HG02885 (cell line): ENCODE results near the gene SPCS3.
A peak's percentile ranks its signal among the peaks of the same experiment; 100 is the strongest.
"Not testable (repeated sequence)": the region's sequence is repeated elsewhere in the genome, so short reads cannot be mapped to it uniquely, and the experiment has no call there.

ENCODE experiments used
- ATAC-seq: cut with Tn5 transposase; IDR thresholded peaks from one replicate; pipeline ENCODE4 v1.9.1; 2021; ENCODE audit warnings: mild to moderate bottlenecking; ENCODE audit not compliant: unreplicated experiment, poor library complexity

Gene SPCS3

DNA sequence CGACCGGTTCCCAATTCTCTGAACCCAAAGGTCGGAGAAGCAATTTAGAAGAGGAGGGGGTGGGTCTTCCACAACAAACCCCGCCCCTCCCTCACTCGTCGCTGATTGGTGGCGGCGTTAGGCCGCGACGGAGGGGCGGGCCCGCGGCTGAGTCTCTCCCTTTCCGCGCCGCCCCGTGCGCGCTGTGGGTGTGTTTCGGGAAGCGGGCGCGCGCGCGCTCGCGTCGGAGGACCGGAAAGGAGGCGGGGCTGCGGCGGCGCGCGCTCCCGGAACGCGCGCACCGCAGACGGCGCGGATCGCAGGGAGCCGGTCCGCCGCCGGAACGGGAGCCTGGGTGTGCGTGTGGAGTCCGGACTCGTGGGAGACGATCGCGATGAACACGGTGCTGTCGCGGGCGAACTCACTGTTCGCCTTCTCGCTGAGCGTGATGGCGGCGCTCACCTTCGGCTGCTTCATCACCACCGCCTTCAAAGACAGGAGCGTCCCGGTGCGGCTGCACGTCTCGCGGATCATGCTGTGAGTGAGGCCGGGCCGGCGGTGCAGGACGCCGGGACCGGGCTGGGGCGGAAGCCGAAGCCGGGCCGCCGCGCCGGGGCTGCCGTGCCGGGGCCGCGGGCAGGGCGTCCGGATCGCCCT is at the start of gene SPCS3:
SPCS3 (plus strand) TSS at position 263 of the 636 bp plus-strand sequence; CDS start at position 374, 111 bp downstream.
- peak; percentile 90 for ATAC-seq

DNA sequence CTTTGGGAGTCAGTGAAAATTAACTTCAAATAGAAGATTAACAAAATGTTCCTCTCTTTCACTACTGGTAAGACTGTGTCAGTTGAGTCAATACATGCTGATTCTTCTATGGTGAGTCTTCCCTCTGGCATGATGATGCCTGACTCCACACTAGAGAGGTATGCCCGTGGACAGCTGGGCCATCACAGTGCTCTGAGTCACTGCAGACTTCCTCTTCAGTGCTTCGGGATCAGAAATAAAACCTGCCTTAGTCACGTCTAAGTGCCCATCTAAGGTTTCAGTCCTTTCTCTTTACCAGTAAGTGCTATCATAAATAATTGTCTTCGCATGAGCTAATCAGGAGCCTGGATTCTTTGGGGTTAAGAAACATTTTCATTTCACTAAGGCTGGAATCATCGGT is 49.1 kb upstream of the SPCS3 start:
- no peak for ATAC-seq

DNA sequence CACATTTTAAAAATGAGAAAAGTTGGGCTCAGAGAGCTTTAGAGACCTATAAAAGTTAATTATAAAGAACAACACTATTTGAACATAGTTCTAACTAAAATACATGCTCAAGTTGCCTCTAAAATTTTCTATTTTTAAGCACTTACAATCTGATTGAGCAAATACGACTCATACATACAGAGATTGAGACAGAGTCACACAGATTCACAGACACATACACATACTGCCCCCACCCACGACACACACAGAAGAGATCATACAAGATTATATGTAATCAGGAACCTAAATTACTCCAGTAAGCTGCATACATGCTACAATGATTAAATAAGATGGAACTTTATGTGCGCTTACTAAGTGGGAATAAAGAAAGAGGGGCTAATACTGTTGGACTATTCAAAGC is 48.0 kb upstream of the SPCS3 start:
- no peak for ATAC-seq

DNA sequence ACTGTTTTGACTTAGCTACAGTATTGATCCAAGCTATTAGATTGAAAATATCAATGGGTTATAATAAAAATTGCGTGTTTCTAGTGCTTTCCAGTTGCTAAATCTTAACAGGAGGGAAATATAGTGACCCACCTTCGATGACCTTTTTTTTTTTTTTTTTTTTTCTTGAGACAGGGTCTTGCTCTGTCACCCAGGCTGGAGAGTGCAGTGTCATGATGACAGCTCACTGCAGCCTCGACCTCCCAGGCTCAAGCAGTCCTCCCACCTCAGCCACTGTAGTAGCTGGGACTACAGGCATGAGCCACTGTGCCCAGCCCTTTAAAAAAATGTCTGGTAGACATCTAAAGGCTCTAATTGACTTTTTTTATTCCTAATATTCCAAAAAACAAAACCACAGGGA is 47.0 kb upstream of the SPCS3 start:
- no peak for ATAC-seq

DNA sequence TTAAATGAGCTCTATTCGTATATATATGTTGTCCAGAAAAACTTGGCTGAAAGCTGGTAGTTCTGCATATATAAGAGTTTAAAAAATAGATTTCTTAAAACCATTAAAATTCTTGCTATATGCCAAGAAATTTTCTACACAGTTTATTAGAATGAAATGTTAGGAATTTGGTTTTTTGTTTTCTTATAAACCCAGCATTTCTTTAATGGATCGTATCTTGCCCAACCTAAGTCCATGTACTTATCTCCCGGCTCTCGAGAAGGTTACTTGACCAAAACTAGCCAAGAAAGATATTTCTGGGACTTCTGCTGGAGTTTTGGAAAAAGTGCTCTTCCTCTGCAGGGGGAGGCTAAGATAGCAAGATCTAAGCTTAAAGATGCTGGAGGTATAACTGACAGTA is 46.0 kb upstream of the SPCS3 start:
- ATAC-seq, result no peak

DNA sequence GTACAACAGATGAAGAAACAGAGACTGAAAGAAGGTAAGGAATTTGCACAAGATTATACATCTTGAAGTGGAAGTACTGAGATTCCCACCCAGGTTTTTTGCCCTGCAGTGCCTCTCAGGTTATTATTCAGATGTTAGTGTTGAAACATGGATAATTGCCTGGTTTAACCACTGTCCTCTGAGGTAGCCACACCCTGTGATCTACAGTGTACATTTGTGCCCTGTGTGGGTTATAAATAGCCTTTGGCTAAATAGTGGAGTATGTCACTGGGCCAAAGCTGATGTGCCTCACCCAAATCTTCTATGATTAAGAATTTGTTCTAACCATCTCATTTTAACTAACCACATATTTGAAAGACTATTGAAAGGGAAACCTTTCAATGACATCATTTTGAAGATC is 45.3 kb upstream of the SPCS3 start:
- no peak for ATAC-seq

DNA sequence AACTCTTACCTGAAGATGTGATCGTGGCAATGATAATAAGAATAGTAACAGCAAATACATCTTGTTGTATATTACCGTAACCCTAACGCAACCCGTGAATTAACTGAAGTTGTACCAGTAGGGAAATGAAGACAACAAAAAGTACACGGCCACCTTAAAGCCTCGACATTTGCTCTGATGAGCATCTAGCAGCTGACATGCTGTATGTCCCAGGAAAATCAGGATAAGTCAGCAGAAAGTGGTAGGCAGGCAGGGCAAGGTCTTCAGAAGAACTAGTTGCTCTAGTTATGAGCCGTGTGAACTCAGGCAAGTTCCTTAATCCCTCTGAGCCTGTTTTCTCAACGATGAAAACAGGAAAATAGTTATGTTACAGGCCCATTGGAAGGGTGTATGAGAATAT is 43.1 kb upstream of the SPCS3 start:
- no peak for ATAC-seq

DNA sequence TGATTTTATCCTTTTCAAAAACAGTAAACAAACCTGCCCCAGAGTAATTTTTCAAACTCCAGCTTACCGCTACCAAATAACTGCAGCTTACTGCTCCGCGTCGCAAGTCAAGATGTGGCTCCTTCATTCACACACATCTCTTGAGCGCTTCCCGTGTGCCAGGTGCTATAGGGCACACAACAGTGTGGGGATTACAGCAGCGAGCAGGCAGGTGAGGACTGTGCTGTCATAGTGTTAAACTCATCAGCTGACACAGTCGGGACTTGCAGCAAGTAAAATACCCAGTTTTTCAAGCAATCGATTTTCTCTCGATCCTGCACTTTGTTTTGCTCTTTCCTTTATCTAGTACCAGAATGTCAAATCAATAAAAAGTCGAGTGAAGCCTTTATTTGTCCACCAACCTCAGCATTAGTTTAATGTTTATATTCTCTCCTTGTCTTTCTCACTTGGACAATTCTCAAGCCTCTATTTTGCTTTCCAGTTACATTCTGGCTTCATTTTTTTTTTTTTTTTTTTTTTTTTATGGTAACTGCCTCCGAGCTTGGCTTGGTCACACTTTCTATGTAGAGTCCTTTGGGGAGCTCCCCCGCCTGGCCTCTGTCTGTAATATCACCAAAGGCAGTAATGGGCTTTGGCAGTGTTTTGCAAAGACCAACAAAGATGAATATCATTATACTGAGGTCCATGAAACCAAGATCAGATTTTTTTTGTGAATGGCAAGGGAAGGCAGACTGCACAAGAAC is 42.4 kb upstream of the SPCS3 start:
- peak; percentile 95 for ATAC-seq

DNA sequence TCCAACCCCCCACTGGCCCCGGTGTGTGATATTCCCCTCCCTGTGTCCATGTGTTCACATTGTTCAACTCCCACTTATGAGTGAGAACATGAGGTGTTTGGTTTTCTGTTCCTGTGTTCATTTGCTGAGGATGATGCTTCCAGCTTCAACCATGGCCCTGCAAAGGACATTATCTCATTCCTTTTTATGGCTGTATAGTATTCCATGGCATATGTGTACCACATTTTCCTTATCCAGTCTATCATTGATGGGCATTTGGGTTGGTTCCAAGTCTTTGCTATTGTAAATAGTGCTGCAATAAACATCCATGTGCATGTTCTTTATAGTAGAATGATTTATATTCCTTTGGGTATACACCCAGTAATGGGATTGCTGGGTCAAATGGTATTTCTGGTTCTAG is 40.2 kb upstream of the SPCS3 start:
- not testable (repeated sequence) for ATAC-seq

DNA sequence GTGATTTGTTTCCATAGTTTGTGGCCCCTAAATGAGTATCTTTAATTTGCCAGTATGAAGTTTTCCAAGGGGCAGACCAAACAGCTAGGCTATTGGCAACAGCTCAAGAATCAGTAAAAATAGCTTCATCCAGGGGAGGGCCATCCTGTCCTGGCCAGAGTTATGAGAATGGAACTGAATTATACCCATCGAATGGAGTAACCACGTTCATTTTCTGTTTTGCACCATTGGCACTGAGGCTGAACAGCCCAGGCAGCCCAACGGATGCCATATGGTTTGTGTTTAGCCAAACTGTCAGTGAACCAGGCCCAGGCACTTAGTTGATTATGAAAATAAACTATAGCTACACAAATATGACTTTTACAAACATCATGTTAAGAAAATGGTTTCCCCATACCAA is 33.0 kb upstream of the SPCS3 start:
- no peak for ATAC-seq

DNA sequence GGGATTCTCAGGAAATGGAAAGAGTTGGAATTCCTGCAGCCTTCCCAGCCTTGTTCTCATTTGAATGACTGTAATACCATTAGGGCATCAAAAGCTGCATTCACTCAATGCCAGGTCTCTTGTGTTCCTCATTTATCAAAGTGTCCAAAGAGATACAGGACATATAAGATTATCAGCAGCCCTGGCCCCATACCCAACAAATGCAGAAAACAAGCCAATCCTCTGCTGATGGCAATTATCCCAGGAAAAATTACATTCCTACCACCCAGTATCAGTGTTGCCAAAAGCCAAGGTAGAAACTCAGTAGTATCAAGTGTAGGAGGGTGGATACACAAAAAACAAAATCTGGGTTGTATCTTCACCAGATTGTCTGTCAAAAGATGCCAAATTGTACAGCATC is 32.2 kb upstream of the SPCS3 start:
- no peak for ATAC-seq

DNA sequence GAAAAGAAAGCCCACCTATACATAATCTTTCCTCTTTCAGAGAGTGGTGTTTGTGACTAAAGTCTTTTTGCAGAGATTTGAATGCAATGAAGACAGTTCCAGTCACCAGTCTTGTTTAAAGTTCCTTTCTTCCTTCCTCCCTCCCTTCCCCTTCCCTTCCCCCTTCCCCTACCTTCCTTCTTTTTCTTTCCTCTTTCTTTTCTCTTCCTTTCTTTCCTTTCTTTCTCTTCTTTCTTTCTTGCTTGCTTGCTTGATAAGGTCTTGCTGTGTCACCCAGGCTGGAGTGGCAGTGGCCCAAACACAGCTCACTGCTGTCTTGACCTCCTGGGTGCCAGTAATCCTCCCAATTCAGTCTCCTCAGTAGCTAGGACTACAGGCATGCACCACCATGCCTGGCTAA is 31.7 kb upstream of the SPCS3 start:
- no peak for ATAC-seq

DNA sequence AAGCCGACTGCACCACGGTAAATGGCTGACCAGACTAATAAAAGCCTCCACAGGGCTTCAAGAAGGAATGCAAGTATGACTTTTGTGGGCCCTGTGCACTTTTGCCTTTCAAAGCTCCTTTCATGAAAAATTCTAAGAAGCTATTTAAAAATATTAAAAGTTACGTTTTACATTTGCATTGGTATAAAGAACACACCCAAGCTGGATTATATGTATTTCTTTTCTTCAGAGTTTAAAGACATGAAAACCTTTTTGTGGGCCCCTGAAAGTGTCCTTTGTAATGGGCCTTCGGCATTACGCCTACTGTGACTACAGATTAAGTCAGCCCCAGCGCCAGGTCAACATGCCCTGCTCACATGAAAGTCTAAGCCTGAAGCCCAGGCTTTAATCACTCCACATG is 30.2 kb upstream of the SPCS3 start:
- ATAC-seq, result no peak

DNA sequence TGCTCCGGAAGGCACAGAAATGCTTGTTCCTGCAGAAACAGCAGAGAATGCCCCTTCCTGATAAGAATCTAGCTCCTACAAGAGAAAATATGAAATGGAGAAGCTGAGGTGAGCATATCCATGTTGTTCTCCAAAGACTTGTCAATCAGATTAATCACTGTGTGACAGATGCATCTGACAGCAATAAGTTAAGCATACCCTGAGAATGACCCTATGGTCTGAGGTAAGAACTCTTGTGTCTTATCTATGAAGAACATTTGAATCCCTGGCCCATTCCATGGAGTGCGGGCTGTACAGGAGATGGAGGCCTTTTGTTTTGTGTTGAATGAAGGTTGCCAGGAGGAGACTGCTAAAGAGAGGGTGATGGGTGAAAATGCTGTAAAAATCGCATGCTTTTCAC is 29.2 kb upstream of the SPCS3 start:
- ATAC-seq, result no peak

DNA sequence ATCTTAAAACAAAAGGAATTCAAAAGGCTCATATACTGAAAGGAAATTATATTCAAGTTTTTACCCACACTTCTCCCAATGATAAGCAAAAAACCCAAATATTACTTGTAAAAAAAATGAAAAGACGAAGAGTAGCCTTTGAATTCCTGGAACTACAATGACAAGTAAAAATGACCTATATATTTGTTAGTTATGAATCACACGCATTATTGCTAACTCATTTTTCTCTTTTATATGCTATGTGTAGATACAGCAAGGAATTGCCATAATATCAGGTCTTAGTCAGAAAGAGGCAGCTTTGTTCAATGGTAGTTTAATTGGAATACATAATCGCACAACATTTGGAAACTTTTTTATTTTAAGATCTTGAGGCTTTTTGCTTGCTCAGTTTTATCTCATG is 28.0 kb upstream of the SPCS3 start:
- ATAC-seq, result no peak

DNA sequence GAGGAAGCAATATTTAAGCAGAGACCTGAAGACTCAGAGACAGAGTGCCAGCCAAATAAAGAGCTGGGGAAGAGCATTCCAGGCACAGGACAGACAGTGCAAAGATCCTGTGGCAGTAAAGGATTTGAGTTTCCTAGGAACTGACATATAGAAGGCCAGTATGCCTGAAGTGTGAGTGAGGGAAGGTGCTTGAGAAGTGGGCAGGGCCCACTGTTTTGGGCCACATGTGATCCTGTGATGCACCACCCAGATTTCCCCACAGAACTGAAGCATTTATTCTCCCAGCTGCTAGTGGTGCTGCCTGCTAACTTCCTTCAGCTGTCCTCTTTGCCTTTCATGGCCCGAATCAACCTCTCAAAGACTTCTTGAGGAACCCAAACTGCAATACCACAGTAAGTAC is 26.8 kb upstream of the SPCS3 start:
- no peak for ATAC-seq

DNA sequence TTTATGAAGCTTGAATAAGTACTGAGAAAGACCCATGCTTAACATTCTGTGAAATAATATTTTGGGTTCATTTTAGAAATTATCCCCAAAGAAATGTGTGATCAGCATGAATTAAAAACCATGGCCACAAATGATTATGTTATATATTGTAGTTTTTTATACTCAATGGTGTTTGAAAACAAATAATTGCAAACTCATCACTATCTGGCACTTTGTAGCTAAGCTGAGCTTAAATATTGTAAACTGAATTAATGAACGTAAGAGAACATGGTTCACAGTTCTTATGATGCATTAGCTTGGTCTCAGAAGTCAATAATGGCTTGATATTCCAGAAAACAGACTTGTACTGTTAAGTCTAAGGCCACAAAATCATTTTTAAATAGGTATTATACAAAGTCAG is 26.1 kb upstream of the SPCS3 start:
- no peak for ATAC-seq

DNA sequence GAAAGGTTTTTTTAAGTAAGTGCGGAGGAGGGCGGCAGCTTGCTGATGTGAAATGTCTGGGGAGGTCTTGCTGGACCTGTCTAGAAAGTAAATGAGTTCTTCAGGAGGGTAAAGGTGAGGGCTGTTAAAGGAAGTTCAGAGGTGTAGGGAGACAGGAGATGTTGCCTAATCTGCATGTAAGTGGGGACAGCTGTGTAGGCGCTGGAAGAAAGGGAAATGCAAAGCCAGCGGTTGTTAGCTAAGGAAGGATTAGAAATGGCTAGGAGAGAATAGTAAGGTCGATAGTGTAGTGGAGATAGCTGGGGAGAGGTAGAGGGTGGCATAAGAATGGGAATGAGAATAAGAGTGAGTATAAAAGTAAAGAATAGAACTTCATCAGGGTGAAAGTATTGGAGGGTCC is 23.9 kb upstream of the SPCS3 start:
- not testable (repeated sequence) for ATAC-seq

DNA sequence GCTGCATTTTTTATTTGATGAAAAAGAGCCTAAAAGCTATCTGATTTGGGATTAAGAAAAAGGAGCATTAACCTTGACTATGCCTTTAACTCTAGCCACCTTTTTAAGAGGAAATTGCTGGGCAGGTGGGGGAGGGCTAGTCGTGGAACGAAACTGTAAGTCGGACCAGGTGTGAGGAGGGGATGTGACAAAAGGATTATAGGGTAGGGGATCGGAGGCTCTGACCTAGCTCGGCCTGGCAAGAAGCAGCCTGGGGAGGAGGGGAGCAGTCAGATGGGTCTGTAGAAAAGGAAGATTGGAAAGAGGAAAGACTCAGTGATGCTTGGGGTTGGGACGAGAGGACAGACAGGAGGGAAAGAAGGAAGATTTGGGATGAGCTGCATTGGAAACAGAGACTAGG is 21.1 kb upstream of the SPCS3 start:
- no peak for ATAC-seq

DNA sequence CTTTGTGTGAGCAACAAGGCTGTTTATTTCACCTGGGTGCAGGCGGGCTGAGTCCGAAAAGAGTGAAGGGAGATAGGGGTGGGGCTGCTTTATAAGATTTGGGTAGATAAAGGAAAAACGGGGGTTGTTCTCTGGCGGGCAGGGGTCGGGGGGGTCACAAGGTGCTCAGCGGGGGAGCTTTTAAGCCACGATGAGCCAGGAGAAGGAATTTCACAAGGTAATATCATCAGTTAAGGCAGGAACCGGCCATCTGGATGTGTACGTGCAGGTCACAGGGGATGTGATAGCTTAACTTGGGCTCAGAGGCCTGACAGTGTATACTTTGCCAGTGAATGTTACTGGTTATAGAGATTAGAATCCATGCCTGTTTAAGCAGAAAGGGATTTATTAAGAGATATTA is 19.7 kb upstream of the SPCS3 start:
- no peak for ATAC-seq

DNA sequence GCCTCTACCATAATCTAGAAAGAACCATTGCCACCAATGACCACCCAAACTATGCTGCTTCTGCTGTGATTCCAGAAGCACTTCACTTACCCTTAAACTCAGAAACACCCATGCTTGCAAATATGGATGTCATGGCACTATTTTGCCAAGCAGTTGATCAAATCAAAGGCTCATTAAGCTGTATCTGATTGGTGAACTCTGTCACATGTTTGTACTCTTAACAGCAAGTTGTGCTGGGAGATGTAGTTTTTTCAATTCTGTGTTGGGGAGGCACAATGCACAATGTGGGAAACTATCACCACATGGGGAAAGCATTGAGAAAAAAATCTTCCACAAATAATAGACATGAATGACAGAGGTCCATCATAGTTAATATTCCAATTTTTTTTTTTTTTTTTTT is 19.2 kb upstream of the SPCS3 start:
- ATAC-seq, result no peak
